Measurements from ENCODE around the gene RBMS3. TPM values are rescaled to one million over a fixed set of nuclear protein-coding genes. Genes with fewer than 3 reads are reported as not detected.

Gene RBMS3
- total RNA-seq, 1 donor from 2014 or later, result 33.0 TPM

GRCh38 chr3:29247088-29247745, 33.7 kb upstream of the RBMS3 start:
- Mint-ChIP-seq H3K27ac (ENCODE audit: unreplicated experiment) (no peak overlapping the region), H3K4me3 (ENCODE audit: unreplicated experiment) (no peak overlapping the region), H3K4me1 (ENCODE audit: low read depth, unreplicated experiment) (peaks cover 5% of the 10 kb centered on the region), H3K9me3 (ENCODE audit: unreplicated experiment) (no peaks in the 10 kb centered on the region), H3K27me3 (ENCODE audit: low read depth, unreplicated experiment) (no peaks in the 10 kb centered on the region), H3K36me3 (ENCODE audit: low read depth, unreplicated experiment) (peaks cover 2% of the 10 kb centered on the region)
- DNase-seq (ENCODE audit: low read depth) (no peak), FAIRE-seq (no peak)
- Histone ChIP-seq H4K20me1 (ENCODE audit: insufficient read depth, low read length) (no peaks in the 10 kb centered on the region), H3K27ac (ENCODE audit: low read depth, low read length) (no peak overlapping the region), H3K9me3 (ENCODE audit: insufficient read depth, low read depth, low read length) (no peaks in the 10 kb centered on the region), H3K9ac (ENCODE audit: low read length) (no peak overlapping the region), H3K4me3 (ENCODE audit: insufficient read depth, low read depth, low read length) (no peak overlapping the region), H3K4me1 (ENCODE audit: insufficient read depth, low read length) (no peaks in the 10 kb centered on the region), H3K27me3 (ENCODE audit: insufficient read depth, low read length) (no peaks in the 10 kb centered on the region), H2AFZ (ENCODE audit: low read depth, low read length) (no peak overlapping the region), H3K4me2 (ENCODE audit: low read length) (no peak overlapping the region), H3K36me3 (ENCODE audit: insufficient read depth, low read length) (no peaks in the 10 kb centered on the region), H3K79me2 (ENCODE audit: insufficient read depth, low read length) (no peaks in the 10 kb centered on the region)
- no peak for TF ChIP-seq EZH2 (IDR thresholded peaks at IDR 0.05; ENCODE audit: insufficient read depth, low read length)
- TF ChIP-seq CTCF (IDR thresholded peaks at IDR 0.05; ENCODE audit: insufficient read depth, low read depth, low read length), result no peak

DNA sequence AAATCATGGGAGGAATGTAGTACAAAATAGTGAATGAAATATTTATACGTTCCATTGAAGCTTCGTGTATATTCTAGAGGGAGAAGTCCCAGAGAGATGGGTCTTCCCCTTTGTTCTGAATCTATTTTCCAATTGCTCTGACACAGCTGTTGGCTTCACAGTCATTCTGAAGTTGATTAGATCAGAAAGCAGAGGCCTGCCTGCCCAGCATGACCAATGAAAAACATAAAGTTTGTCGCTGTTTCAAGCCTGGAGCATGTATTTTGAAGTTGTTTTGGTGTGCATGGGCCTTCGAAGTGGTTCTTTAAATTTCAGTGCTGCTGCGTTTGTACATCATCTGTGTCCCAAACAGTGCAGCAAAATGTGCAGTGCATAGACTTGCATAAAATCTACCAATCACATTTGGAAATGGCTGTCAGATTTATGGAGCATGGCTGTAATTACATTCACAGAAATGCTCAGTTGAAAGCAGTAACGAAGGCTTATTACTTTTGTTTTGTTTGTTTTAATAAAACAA, 31.0 kb upstream of the RBMS3 start:
- Histone ChIP-seq H3K9me3 (ENCODE audit: insufficient read depth, low read depth, low read length) (no peaks in the 10 kb centered on the region), H3K4me2 (ENCODE audit: low read length) (no peak overlapping the region), H3K27me3 (ENCODE audit: insufficient read depth, low read length) (no peaks in the 10 kb centered on the region), H3K4me3 (ENCODE audit: insufficient read depth, low read depth, low read length) (no peak overlapping the region), H3K36me3 (ENCODE audit: insufficient read depth, low read length) (no peaks in the 10 kb centered on the region), H3K27ac (ENCODE audit: low read depth, low read length) (no peak overlapping the region), H3K4me1 (ENCODE audit: insufficient read depth, low read length) (no peaks in the 10 kb centered on the region), H3K9ac (ENCODE audit: low read length) (no peak overlapping the region), H3K79me2 (ENCODE audit: insufficient read depth, low read length) (no peaks in the 10 kb centered on the region), H2AFZ (ENCODE audit: low read depth, low read length) (no peak overlapping the region), H4K20me1 (ENCODE audit: insufficient read depth, low read length) (no peaks in the 10 kb centered on the region)
- TF ChIP-seq CTCF (IDR thresholded peaks at IDR 0.05; ENCODE audit: insufficient read depth, low read depth, low read length) (no peak), EZH2 (IDR thresholded peaks at IDR 0.05; ENCODE audit: insufficient read depth, low read length) (no peak)
- H3K27ac Mint-ChIP-seq (ENCODE audit: unreplicated experiment), result no peak overlapping the region
- H3K27me3 Mint-ChIP-seq (ENCODE audit: low read depth, unreplicated experiment), result no peaks in the 10 kb centered on the region
- FAIRE-seq (no peak), DNase-seq (ENCODE audit: low read depth) (no peak)
- peaks cover 13% of the 10 kb centered on the region for H3K4me1 Mint-ChIP-seq (ENCODE audit: low read depth, unreplicated experiment)
- H3K9me3 Mint-ChIP-seq (ENCODE audit: unreplicated experiment), result no peaks in the 10 kb centered on the region
- peaks cover 2% of the 10 kb centered on the region for H3K36me3 Mint-ChIP-seq (ENCODE audit: low read depth, unreplicated experiment)
- no peak overlapping the region for H3K4me3 Mint-ChIP-seq (ENCODE audit: unreplicated experiment)
